Hepatocyte (in vitro differentiated cells): ENCODE measurements around the gene OXSR1. TPM values are rescaled to one million over a fixed set of nuclear protein-coding genes. Genes with fewer than 3 reads are reported as not detected.

Experiments
- DNase-seq: peaks from one replicate; pipeline ENCODE4 v3.0.0-alpha.2; 2016; ENCODE audit warnings: low spot score
- H2AFZ ChIP-seq: fragments of 200-600 bp; sonication (generic); 2 replicates; pipeline ENCODE4 v1.6.0; 2016; ENCODE audit warnings: antibody characterized with exemption, mild to moderate bottlenecking
- H3K27ac ChIP-seq: fragments of 200-600 bp; sonication (generic); 2 replicates; pipeline ENCODE4 v1.5.1; 2016; ENCODE audit warnings: mild to moderate bottlenecking
- H3K27me3 ChIP-seq: fragments of 200-600 bp; sonication (generic); 2 replicates; pipeline ENCODE4 v1.6.1; 2016
- H3K36me3 ChIP-seq: fragments of 200-600 bp; sonication (generic); replicated peaks from 2 replicates; pipeline ENCODE4 v1.5.1; 2016; ENCODE audit warnings: low read depth; ENCODE audit not compliant: insufficient read depth
- H3K4me1 ChIP-seq: fragments of 200-600 bp; sonication (generic); 2 replicates; pipeline ENCODE4 v1.5.1; 2016; ENCODE audit warnings: mild to moderate bottlenecking, moderate library complexity; ENCODE audit not compliant: insufficient read depth
- H3K4me2 ChIP-seq: fragments of 200-600 bp; sonication (generic); 2 replicates; pipeline ENCODE4 v1.6.0; 2016
- H3K4me3 ChIP-seq: fragments of 200-600 bp; sonication (generic); 2 replicates; pipeline ENCODE4 v1.5.1; 2016; ENCODE audit warnings: mild to moderate bottlenecking
- H3K79me2 ChIP-seq: fragments of 200-600 bp; sonication (generic); 2 replicates; pipeline ENCODE4 v1.6.0; 2017; ENCODE audit warnings: mild to moderate bottlenecking
- H3K9me2 ChIP-seq: fragments of 200-600 bp; sonication (generic); replicated peaks from 2 replicates; pipeline ENCODE4 v1.6.0; 2017; ENCODE audit warnings: mild to moderate bottlenecking; ENCODE audit not compliant: insufficient read depth
- H3K9me3 ChIP-seq: fragments of 200-600 bp; sonication (generic); 2 replicates; pipeline ENCODE4 v1.5.1; 2016; ENCODE audit warnings: low read depth, mild to moderate bottlenecking
- H4K20me1 ChIP-seq: fragments of 200-600 bp; sonication (generic); 2 replicates; pipeline ENCODE4 v1.6.0; 2016; ENCODE audit warnings: mild to moderate bottlenecking; ENCODE audit not compliant: insufficient read depth, poor library complexity, severe bottlenecking
- CTCF ChIP-seq: fragments of 200-600 bp; sonication (generic); IDR thresholded peaks from 2 replicates; pipeline ENCODE4 v1.5.1; 2016; ENCODE audit warnings: antibody characterized with exemption, mild to moderate bottlenecking; ENCODE audit not compliant: poor library complexity
- EZH2 ChIP-seq: fragments of 200-600 bp; sonication (generic); IDR thresholded peaks from 2 replicates; pipeline ENCODE4 v1.6.1; 2016; ENCODE audit warnings: antibody characterized with exemption, mild to moderate bottlenecking, borderline replicate concordance
- EZH2phosphoT487 ChIP-seq: fragments of 200-600 bp; sonication (generic); IDR thresholded peaks from one replicate; pipeline ENCODE4 v1.6.1; 2018; ENCODE audit warnings: antibody characterized with exemption, mild to moderate bottlenecking, low read depth, moderate library complexity; ENCODE audit not compliant: unreplicated experiment, severe bottlenecking
- WGBS: methylation state at CpG from one replicate; pipeline ENCODE4 v1.1.6; 2016; ENCODE audit warnings: low lambda C conversion rate; ENCODE audit errors: missing lambda C conversion rate; 5-methylcytosine and 5-hydroxymethylcytosine counted together
- polyA plus RNA-seq: library from polyadenylated mRNA; unstranded; fragments of >200 nt; fragmentation: Nextera tagmentation; extraction: Ambion mirVana; gene quantifications from 2 replicates; pipeline ENCODE4 v1.2.1, GENCODE V29; 2016
- total RNA-seq: library from RNA; depleted of rRNA; stranded (reverse); fragments of >200 nt; gene quantifications from 2 replicates; pipeline ENCODE4 v1.2.3, GENCODE V29; 2014

Gene OXSR1
- total and polyA plus RNA-seq, 2 experiments from 2014 or later = 15.7 to 30.7 TPM

GRCh38 chr3:38268522-38268921, 103.2 kb downstream of the OXSR1 start:
- WGBS = 86% methylated on average over 1 of the region's 1 CpG
- Histone ChIP-seq H3K4me3 (no peak overlapping the region), H4K20me1 (no peaks in the 10 kb centered on the region), H3K9me2 (no peaks in the 10 kb centered on the region), H3K4me1 (no peaks in the 10 kb centered on the region), H3K4me2 (no peak overlapping the region), H3K27ac (no peak overlapping the region), H3K79me2 (no peaks in the 10 kb centered on the region), H3K36me3 (no peaks in the 10 kb centered on the region), H2AFZ (no peak overlapping the region), H3K9me3 (no peaks in the 10 kb centered on the region), H3K27me3 (no peaks in the 10 kb centered on the region)
- no peak for DNase-seq
- TF ChIP-seq EZH2phosphoT487 (no peak), CTCF (no peak), EZH2 (no peak)

- Histone ChIP-seq H3K4me2 (no peak overlapping the region), H3K9me3 (no peaks in the 10 kb centered on the region), H3K4me3 (no peak overlapping the region), H3K4me1 (no peaks in the 10 kb centered on the region), H3K27me3 (no peaks in the 10 kb centered on the region), H3K9me2 (no peaks in the 10 kb centered on the region), H3K27ac (no peak overlapping the region), H3K36me3 (no peaks in the 10 kb centered on the region), H3K79me2 (no peaks in the 10 kb centered on the region), H4K20me1 (no peaks in the 10 kb centered on the region), H2AFZ (no peak overlapping the region)
- WGBS = 69% methylated on average over 3 of the region's 3 CpGs
- no peak for DNase-seq
- TF ChIP-seq EZH2phosphoT487 (no peak), EZH2 (no peak), CTCF (no peak)
Measured at GRCh38 chr3:38270606-38271005, 105.3 kb downstream of the OXSR1 start.

GRCh38 chr3:38271553-38271952, 106.2 kb downstream of the OXSR1 start:
- H3K4me1 ChIP-seq = no peaks in the 10 kb centered on the region
- H4K20me1 ChIP-seq = no peaks in the 10 kb centered on the region
- H3K4me2 ChIP-seq = no peak overlapping the region
- H3K9me3 ChIP-seq = no peaks in the 10 kb centered on the region
- no peak overlapping the region for H3K4me3 ChIP-seq
- no peak for DNase-seq
- no peaks in the 10 kb centered on the region for H3K9me2 ChIP-seq
- H3K79me2 ChIP-seq = no peaks in the 10 kb centered on the region
- H3K36me3 ChIP-seq = no peaks in the 10 kb centered on the region
- TF ChIP-seq EZH2 (no peak), EZH2phosphoT487 (no peak), CTCF (no peak)
- no peak overlapping the region for H2AFZ ChIP-seq
- no peaks in the 10 kb centered on the region for H3K27me3 ChIP-seq
- no peak overlapping the region for H3K27ac ChIP-seq
- WGBS = 93% methylated on average over 5 of the region's 5 CpGs
